Hypothalamus (tissue), 51 donors: ENCODE data around the gene RPL3.
"Not testable (repeated sequence)": the region's sequence is repeated elsewhere in the genome, so short reads cannot be mapped to it uniquely, and the experiment has no call there.

Experiments used
- DNase-seq, 51 donors: peaks; one replicate each; lab custom pipeline; 2025; lab: John Stamatoyannopoulos, UW

Gene RPL3

DNA sequence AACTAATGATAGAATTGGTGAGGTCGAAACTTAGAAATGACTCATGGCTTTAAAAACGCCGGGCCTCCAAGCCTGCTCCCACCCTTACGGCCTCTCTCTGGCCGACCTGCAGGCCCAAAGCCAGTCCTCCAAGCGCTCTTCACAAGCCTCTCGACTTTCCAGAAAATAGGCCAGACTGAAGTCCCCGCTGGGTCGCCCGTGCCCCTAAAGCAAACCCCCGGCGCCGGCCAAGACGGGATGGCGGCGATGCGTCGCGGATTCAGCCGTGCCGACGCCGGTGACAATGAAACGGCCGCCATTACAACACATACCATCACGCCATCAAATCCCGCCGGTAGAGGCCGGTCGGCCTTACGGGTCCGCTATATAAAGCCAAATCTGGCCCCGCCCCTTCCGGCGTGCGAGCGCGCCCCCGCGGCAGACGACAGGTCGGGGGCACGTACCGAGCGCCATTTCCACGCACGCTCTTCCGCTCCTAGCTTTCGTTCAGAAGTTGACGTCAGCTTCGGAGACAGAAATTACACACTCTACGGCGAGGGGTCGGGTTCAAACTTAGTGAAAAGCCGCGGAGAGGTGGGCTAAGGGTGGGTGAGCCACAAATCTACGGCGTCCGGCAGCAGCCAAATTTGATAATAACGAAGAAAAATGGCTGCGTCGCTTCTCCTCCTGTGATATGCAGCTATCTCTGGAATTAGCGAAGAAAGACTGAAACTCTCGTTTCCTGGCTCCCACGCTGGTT, at the start of gene RPL3:
Gene RPL3 (minus strand): TSS at position 340 of the 739 bp plus-strand sequence. CDS start 26 bp downstream, at position 314.
- DNase-seq, result peak; percentile 75 to 97 (median 94)

DNA sequence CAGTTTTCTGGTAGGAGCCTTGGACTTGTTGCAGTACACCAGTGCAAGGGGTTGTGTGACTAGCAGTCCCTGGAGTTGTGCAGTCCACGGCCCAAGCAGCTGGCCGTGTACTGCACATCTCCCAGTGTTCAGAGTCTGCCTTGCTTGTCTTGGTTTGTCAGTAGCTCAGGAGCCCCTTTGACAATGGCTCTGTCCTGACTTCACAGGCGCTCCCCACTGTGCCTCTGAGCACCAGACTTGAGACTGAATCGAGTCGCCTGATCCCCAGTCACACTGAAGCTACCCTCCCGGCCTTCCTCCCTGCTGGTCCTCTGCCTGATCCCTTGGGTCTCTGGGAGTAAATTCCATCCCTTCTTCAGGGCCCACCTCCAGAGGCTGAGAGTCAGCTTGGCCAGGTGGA, 49.8 kb upstream of the RPL3 start:
- no peak for DNase-seq

- no peak for DNase-seq
These were observed 49.1 kb upstream of the RPL3 start for GRCh38 chr22:39368461-39368911.

GRCh38 chr22:39367035-39367434, 47.6 kb upstream of the RPL3 start:
- DNase-seq, result no peak

DNA sequence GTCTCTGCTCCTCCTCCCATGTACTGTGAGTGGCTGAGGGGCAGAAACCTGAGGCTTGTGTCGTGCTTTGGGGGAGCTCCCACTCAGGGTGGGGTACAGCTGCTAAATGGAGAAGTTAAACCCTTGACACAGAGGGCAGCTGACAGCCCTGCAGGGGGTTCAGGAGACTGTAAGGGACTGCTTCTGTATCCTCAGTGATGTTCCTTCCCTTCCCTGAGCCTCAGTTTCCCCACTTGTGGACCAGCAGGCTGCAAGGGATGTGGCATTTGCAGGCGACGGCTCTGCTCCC, 46.0 kb upstream of the RPL3 start:
- DNase-seq, result no peak

- DNase-seq, result no peak
These were observed 45.5 kb upstream of the RPL3 start for GRCh38 chr22:39364714-39365491.

GRCh38 chr22:39363751-39364515, 44.5 kb upstream of the RPL3 start:
- DNase-seq, result no peak

GRCh38 chr22:39362932-39363331, 43.5 kb upstream of the RPL3 start:
- no peak for DNase-seq

GRCh38 chr22:39362271-39362670, 42.8 kb upstream of the RPL3 start:
- no peak for DNase-seq

- DNase-seq, result no peak
These were observed 42.1 kb upstream of the RPL3 start for GRCh38 chr22:39361496-39361895.

DNA sequence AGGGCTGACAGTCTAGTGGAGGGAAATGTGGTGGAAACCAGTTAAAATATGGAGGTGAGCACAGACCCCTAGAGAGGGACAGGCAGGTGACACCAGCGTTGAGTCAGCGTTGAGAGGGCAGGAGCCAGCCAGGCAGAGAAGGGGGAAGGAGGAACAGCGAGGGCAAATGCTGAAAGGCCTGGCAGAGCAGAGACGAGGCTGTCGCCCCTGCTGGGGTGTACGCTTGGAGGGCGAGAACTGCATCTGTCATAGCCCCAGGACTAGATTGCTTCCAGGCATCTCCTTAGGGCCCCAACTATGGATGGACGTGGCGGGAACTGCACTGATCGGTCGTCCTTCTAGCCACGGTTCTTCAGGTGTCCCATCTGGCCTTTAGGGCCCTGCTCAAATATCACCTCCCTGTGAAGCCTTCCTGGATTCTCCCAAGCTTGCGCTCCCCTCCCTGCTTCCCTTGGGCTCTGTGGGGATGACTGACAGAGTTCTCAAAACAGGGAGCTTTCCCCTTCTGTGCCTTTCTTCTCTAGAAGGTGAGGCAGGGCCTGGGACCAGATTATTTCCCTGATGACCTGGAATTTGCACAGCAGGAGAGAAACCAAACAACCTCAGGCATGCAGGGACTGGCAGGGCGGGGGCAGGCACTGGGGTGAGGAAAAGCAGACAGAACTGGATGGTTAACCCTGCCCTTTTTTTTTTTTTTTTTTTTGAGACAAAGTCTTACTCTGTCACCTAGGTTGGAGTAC, 41.4 kb upstream of the RPL3 start:
- DNase-seq, result no peak

GRCh38 chr22:39360242-39360641, 40.8 kb upstream of the RPL3 start:
- DNase-seq, result no peak

- DNase-seq, result no peak
These were observed 40.3 kb upstream of the RPL3 start for GRCh38 chr22:39359659-39360195.

GRCh38 chr22:39358197-39358596, 38.8 kb upstream of the RPL3 start:
- DNase-seq, result not testable (repeated sequence)

DNA sequence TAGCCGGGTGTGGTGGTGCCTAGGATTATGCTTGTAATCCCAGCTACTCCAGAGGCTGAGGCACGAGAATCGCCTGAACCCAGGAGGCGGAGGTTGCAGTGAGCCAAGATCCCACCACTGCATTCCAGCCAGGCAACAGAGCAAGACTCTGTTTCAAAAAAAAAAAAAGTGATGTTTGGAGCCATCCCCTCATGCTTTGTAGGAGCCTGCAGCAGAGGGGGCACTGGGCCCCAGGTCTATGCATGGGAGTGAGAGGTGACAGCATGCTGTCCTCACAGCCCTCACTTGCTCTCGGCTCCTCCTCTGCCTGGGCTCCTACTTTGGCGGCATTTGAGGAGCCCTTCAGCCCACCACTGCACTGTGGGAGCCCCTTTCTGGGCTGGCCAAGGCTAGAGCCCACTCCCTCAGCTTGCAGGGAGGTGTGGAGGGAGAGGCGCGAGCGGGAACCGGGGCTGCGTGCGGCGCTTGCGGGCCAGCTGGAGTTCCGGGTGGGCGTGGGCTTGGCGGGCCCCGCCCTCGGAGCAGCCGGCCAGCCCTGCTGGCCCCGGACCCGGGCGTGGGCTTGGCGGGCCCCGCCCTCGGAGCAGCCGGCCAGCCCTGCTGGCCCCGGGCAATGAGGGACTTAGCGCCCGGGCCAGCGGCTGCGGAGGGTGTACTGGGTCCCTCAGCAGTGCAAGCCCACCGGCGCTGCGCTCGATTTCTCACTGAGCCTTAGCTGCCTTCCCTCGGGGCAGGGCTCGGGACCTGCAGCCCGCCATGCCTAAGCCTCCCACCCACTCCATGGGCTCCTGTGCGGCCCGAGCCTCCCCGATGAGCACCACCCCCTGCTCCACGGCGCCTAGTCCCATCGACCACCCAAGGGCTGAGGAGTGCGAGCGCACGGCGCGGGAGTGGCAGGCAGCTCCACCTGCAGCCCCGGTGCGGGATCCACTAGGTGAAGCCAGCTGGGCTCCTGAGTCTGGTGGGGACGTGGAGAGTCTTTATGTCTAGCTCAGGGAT, 38.0 kb upstream of the RPL3 start:
- not testable (repeated sequence) for DNase-seq

DNA sequence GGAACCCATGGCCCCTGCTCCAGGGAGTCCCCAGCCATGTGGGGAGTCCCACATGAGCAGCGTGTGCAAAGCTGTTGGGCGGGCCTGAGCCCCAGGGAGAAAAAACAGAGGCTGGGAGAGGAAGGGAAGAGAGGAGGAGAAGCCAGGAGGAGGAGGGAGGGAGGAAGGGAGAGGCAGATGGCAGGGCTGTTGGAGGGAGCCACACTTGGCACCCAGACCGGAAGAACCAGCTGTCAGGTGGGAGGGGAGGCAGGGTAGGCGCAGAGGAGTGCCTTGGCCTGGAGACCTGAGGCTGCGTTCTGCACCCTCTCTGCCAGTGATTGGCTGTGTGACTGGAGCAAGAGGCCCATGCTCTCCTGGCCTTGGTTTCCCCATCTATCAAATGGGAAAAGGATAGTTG, 37.0 kb upstream of the RPL3 start:
- DNase-seq, result no peak

DNA sequence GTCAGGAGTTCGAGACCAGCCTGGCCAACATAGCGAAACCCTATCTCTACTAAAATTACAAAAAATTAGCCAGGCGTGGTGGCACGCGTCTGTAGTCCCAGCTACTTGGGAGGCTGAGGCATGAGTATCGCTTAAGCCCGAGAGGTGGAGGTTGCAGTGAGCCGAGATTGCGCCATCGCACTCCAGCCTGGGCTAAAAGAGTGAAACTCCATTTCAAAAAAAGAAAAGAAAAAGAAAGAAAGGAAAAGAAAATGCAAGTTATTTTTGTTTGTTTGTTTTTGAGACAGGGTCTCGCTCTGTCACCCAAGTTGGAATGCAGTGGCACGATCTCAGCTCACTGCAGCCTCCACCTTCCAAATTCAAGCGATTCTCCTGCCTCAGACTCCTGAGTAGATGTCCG, 36.4 kb upstream of the RPL3 start:
- not testable (repeated sequence) for DNase-seq

DNA sequence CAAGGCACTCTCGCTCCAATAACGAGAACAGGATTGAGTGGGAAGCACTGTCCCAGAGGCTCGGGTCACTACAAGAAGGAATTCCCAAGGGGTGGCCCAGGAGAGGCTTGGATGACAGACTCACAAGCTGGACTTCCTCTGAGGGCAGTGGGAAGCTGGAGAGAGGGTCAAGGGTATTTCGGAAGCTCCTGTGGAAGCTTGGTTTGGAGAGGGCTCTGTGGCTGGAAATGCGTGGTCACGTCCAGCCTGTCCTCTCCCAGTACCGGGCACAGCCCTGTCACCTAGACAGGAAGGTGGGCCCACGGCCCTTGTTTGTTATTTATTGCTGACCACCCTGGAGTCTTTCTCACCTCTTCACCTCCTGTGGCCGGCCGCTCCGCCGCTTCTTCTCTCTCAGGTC, 35.7 kb upstream of the RPL3 start:
- no peak for DNase-seq

DNA sequence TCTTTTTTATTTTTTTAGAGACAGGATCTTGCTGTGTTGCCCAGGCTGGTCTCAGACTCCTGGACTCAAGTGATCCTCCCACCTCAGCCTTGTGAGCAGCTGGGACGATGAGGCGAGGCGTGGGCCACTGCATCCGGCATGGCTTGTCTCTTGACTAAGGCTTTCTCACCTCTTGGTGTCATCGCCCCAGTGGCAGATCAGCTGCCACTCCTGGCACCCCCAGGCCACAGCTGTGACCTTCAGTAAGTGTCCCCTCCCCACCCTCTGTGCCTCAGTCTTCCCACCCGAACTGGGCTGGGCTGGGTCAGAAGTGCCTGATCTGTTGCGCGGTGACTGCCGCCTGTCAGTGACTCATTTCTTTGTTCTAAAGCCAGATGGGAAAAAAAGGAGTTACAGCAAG, 33.9 kb upstream of the RPL3 start:
- no peak for DNase-seq
